GM23338 (cell line): ENCODE results near the gene SLC35A4. TPM values are rescaled to one million over a fixed set of nuclear protein-coding genes. Genes with fewer than 3 reads are reported as not detected.

ENCODE experiments used
- ATAC-seq: fragments of 200-7000 bp; cut with Tn5 transposase; 3 replicates; pipeline ENCODE4 v1.9.1; 2020
- DNase-seq: peaks from one replicate; pipeline ENCODE4 v3.0.0-alpha.2; 2015; ENCODE audit warnings: low spot score
- H2AFZ ChIP-seq: fragments of 200-600 bp; sonication (generic); 2 replicates; pipeline ENCODE4 v1.8.0; 2016; ENCODE audit warnings: antibody characterized with exemption, mild to moderate bottlenecking, moderate library complexity
- H3F3A ChIP-seq: fragments of 200-600 bp; sonication (generic); replicated peaks from 2 replicates; pipeline ENCODE4 v1.8.0; 2017; ENCODE audit warnings: antibody characterized with exemption, mixed run types, low read depth
- H3K27ac ChIP-seq: fragments of 200-600 bp; sonication (generic); 2 replicates; pipeline ENCODE4 v1.6.1; 2016; ENCODE audit warnings: low read depth
- H3K27me3 ChIP-seq: fragments of 200-600 bp; sonication (generic); 2 replicates; pipeline ENCODE4 v1.8.0; 2016; ENCODE audit warnings: mild to moderate bottlenecking, mixed run types, moderate library complexity; ENCODE audit not compliant: insufficient read depth
- H3K36me3 ChIP-seq: fragments of 200-600 bp; sonication (generic); 2 replicates; pipeline ENCODE4 v1.8.0; 2016; ENCODE audit warnings: mild to moderate bottlenecking; ENCODE audit not compliant: insufficient read depth
- H3K4me1 ChIP-seq: fragments of 200-600 bp; sonication (generic); 2 replicates; pipeline ENCODE4 v1.8.0; 2016; ENCODE audit warnings: mild to moderate bottlenecking, moderate library complexity; ENCODE audit not compliant: insufficient read depth
- H3K4me2 ChIP-seq: fragments of 200-600 bp; sonication (generic); 2 replicates; pipeline ENCODE4 v1.7.1; 2017; ENCODE audit warnings: mixed run types
- H3K4me3 ChIP-seq: fragments of 200-600 bp; sonication (generic); 2 replicates; pipeline ENCODE4 v1.6.1; 2016; ENCODE audit warnings: mixed run types
- H3K79me2 ChIP-seq: fragments of 200-600 bp; sonication (generic); replicated peaks from 2 replicates; pipeline ENCODE4 v1.8.0; 2017; ENCODE audit warnings: mild to moderate bottlenecking; ENCODE audit not compliant: insufficient read depth
- H3K9me2 ChIP-seq: fragments of 200-600 bp; sonication (generic); 2 replicates; pipeline ENCODE4 v1.8.0; 2017; ENCODE audit not compliant: insufficient read depth
- H4K20me1 ChIP-seq: fragments of 200-600 bp; sonication (generic); replicated peaks from 2 replicates; pipeline ENCODE4 v1.8.0; 2017; ENCODE audit warnings: mild to moderate bottlenecking; ENCODE audit not compliant: insufficient read depth
- H3K27ac Mint-ChIP-seq: 2 replicates; pipeline ENCODE4 v1.8.0; 2020; ENCODE audit warnings: inconsistent platforms, mild to moderate bottlenecking, moderate library complexity, mixed read lengths
- H3K27me3 Mint-ChIP-seq: 3 replicates; pipeline ENCODE4 v1.8.0; 2022; ENCODE audit warnings: low read depth, mild to moderate bottlenecking, moderate library complexity, mixed read lengths, inconsistent platforms; ENCODE audit not compliant: insufficient read depth, poor library complexity
- H3K36me3 Mint-ChIP-seq: 3 replicates; pipeline ENCODE4 v1.8.0; 2021; ENCODE audit warnings: low read depth, mild to moderate bottlenecking, inconsistent platforms, moderate library complexity, mixed read lengths
- H3K4me1 Mint-ChIP-seq: 3 replicates; pipeline ENCODE4 v1.8.0; 2020; ENCODE audit warnings: mild to moderate bottlenecking, inconsistent platforms, mixed read lengths
- H3K4me3 Mint-ChIP-seq: 3 replicates; pipeline ENCODE4 v1.8.0; 2021; ENCODE audit warnings: moderate library complexity, mild to moderate bottlenecking, inconsistent platforms, mixed read lengths
- H3K9me3 Mint-ChIP-seq: 3 replicates; pipeline ENCODE4 v1.8.0; 2020; ENCODE audit warnings: moderate library complexity, mild to moderate bottlenecking, inconsistent platforms, mixed read lengths
- CTCF ChIP-seq, 2 experiments: fragments of 200-600 bp in 1 of 2; sonication (generic) in 1 of 2; conservative IDR thresholded peaks; 2 replicates each; pipeline versions ENCODE4 v1.5.1 to v1.6.1; 2016 to 2017; ENCODE audit warnings: antibody characterized with exemption in 2 of 2, low read depth in 2 of 2, mild to moderate bottlenecking in 2 of 2, moderate library complexity in 1 of 2
- ETS1 ChIP-seq: IDR thresholded peaks from 2 replicates; pipeline ENCODE4 v1.6.1; 2016; ENCODE audit warnings: antibody characterized with exemption
- EZH2 ChIP-seq: fragments of 200-600 bp; sonication (generic); IDR thresholded peaks from one replicate; pipeline ENCODE4 v1.8.0; 2017; ENCODE audit warnings: antibody characterized with exemption, mild to moderate bottlenecking, low read depth; ENCODE audit not compliant: unreplicated experiment
- EZH2phosphoT487 ChIP-seq: fragments of 200-600 bp; sonication (generic); IDR thresholded peaks from one replicate; pipeline ENCODE4 v1.8.1; 2018; ENCODE audit warnings: antibody characterized with exemption; ENCODE audit not compliant: unreplicated experiment
- JUNB ChIP-seq: IDR thresholded peaks from one replicate; pipeline ENCODE4 v1.6.1; 2016; ENCODE audit warnings: antibody characterized with exemption; ENCODE audit not compliant: unreplicated experiment
- NANOG ChIP-seq: IDR thresholded peaks from 2 replicates; pipeline ENCODE4 v1.6.1; 2016; ENCODE audit warnings: antibody characterized with exemption, borderline replicate concordance
- POLR2AphosphoS5 ChIP-seq: IDR thresholded peaks from 2 replicates; pipeline ENCODE4 v1.6.1; 2016; ENCODE audit warnings: antibody characterized with exemption, low read depth
- REST ChIP-seq: IDR thresholded peaks from one replicate; pipeline ENCODE4 v1.6.1; 2018; ENCODE audit warnings: antibody characterized with exemption; ENCODE audit not compliant: unreplicated experiment
- STAT1 ChIP-seq: IDR thresholded peaks from one replicate; pipeline ENCODE4 v1.6.1; 2016; ENCODE audit warnings: antibody characterized with exemption; ENCODE audit not compliant: unreplicated experiment
- ZNF114 ChIP-seq: fragments of 250-450 bp; sonication (Bioruptor Pico); IDR thresholded peaks from 2 replicates; pipeline ENCODE4 v1.5.0; 2020; ENCODE audit warnings: mild to moderate bottlenecking, moderate library complexity
- ZNF331 ChIP-seq: fragments of 250-450 bp; sonication (Bioruptor Pico); IDR thresholded peaks from 2 replicates; pipeline ENCODE4 v1.5.0; 2020; ENCODE audit warnings: low read depth, mild to moderate bottlenecking, moderate library complexity
- ZNF462 ChIP-seq: fragments of 250-450 bp; sonication (Bioruptor Pico); IDR thresholded peaks from 2 replicates; pipeline ENCODE4 v1.5.0; 2020; ENCODE audit warnings: mild to moderate bottlenecking, moderate library complexity
- polyA plus RNA-seq: library from polyadenylated mRNA; unstranded; fragments of >200 nt; fragmentation: Nextera tagmentation; extraction: Ambion mirVana; gene quantifications from 2 replicates; pipeline ENCODE4 v1.2.1, GENCODE V29; 2016
- total RNA-seq: library from RNA; depleted of rRNA; stranded (reverse); fragments of >200 nt; shearing (Covaris generic); gene quantifications from 2 replicates; pipeline ENCODE4 v1.2.3, GENCODE V29; 2014

Gene SLC35A4
- total and polyA plus RNA-seq, 2 experiments from 2014 or later, result 17.7 to 39.1 TPM

- Histone ChIP-seq H3K79me2 (no peaks in the 10 kb centered on the region), H4K20me1 (no peaks in the 10 kb centered on the region), H3K27me3 (no peaks in the 10 kb centered on the region), H3K4me1 (no peaks in the 10 kb centered on the region), H3K27ac (no peak overlapping the region), H3K4me3 (no peak overlapping the region), H3K36me3 (no peaks in the 10 kb centered on the region), H3K4me2 (no peak overlapping the region), H3F3A (no peaks in the 10 kb centered on the region), H3K9me2 (no peaks in the 10 kb centered on the region; the same call in 1 of the 2 replicates), H2AFZ (no peak overlapping the region)
- H3K9me3 Mint-ChIP-seq, result peaks cover 40% of the 10 kb centered on the region
- H3K36me3 Mint-ChIP-seq, result peaks cover 4% of the 10 kb centered on the region; the same call in 1 of the 3 replicates
- H3K4me1 Mint-ChIP-seq, result no peaks in the 10 kb centered on the region
- ATAC-seq (no peak), DNase-seq (no peak)
- H3K27me3 Mint-ChIP-seq, result peaks cover 3% of the 10 kb centered on the region
- H3K27ac Mint-ChIP-seq, result no peak overlapping the region
- no peak for TF ChIP-seq CTCF (conservative IDR thresholded peaks at IDR 0.05; ENCODE audit: low read depth in 2 of 2)
- TF ChIP-seq EZH2, result no peak
- no peak for TF ChIP-seq NANOG
- no peak for TF ChIP-seq REST
- TF ChIP-seq ZNF114 (CRISPR knock-in tag), result no peak
- no peak for TF ChIP-seq POLR2AphosphoS5
- TF ChIP-seq STAT1, result no peak
- no peak for TF ChIP-seq ZNF331 (CRISPR knock-in tag)
- TF ChIP-seq EZH2phosphoT487, result no peak
- no peak for TF ChIP-seq ETS1
- TF ChIP-seq ZNF462, result no peak
- TF ChIP-seq JUNB, result no peak
- no peak overlapping the region for H3K4me3 Mint-ChIP-seq
Measured at GRCh38 chr5:140607031-140607430, 42.4 kb downstream of the SLC35A4 start.
